Cardiac fibroblast (primary cell): ENCODE data around the gene GDE1.

Source experiments
- DNase-seq, 2 donors: peaks; one replicate each; pipeline versions ENCODE4 v3.0.0 to v3.0.0-alpha.2; 2010; ENCODE audit warnings: low read depth in 2 of 2
- H3K4me3 ChIP-seq, 2 donors: replicated peaks in 1 of 2; 1 replicate in 1 of 2; 2 replicates in 1 of 2; pipeline ENCODE4 v1.5.1; 2011; ENCODE audit warnings: low read depth in 2 of 2, low read length in 2 of 2, mild to moderate bottlenecking in 2 of 2, moderate library complexity in 1 of 2
- TF ChIP-seq, protein P1 (sequence below): IDR thresholded peaks from one replicate; pipeline ENCODE4 v1.5.1; 2011; ENCODE audit warnings: low read depth, mild to moderate bottlenecking, low read length, inconsistent platforms

GDE1 gene

DNA sequence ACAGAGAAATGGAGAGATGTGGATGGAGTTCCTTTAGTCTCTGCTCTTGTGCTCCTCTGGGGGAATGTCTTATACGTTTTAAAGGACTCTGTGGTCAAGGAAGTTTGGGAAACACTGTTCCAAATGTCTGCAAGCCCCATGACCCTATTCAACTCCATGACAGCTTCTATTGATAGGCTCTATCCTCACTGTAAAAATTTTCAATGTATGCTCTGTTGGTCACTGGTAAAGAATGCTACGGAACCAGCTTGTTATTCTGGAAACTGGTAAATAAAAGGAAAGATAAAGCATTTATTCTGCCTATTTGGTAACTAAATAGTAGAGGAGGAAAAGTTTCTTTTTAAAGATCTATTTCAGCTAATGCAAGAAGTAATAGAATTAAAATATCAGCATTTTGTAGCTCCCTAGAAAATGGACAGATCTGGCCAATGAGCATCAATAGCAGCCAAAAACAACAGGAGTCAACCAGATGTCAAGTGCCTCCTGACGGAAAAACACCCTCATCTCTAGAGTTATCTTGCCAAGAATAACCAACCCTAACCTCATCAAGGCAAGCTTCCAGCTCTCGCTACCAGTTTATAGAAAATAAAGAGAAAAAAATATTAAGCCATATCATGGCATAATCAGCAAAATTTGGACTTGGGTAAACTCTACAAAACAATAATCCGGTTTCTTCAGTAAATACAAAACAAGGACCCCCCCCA is 16.1 kb downstream of the GDE1 start:
- TF ChIP-seq, protein P1, sequence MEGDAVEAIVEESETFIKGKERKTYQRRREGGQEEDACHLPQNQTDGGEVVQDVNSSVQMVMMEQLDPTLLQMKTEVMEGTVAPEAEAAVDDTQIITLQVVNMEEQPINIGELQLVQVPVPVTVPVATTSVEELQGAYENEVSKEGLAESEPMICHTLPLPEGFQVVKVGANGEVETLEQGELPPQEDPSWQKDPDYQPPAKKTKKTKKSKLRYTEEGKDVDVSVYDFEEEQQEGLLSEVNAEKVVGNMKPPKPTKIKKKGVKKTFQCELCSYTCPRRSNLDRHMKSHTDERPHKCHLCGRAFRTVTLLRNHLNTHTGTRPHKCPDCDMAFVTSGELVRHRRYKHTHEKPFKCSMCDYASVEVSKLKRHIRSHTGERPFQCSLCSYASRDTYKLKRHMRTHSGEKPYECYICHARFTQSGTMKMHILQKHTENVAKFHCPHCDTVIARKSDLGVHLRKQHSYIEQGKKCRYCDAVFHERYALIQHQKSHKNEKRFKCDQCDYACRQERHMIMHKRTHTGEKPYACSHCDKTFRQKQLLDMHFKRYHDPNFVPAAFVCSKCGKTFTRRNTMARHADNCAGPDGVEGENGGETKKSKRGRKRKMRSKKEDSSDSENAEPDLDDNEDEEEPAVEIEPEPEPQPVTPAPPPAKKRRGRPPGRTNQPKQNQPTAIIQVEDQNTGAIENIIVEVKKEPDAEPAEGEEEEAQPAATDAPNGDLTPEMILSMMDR, result no peak
- no peak overlapping the region for H3K4me3 ChIP-seq
- peak; percentile 64 to 84 for DNase-seq

DNA sequence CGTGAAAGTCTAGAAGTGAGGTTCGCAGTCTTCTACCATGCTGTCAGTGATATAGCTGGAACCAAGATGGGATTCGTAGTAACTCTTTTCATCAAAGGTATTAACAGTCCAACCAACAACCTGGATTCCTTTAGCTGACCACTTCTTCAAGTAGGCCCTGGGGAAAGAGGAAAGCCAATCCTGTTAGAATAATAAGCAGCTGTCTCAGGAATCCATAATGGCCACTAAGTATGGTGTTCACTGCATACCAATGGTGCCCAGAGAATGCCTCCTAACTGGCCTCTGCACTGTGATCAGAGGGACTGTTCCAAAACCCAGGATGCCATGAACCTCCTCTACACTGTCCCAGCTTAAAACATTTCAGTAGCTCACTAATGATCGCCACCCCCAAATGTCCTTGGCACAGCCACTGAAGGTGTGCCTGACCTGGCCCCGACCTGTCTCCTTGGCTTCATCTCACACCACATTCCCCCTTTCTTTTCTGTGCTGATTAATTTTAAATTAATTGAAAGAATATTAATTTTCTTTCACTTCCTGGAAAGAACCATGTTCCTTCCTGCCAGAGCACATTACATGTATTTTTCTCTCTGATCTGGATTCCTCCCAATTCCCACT is 18.3 kb downstream of the GDE1 start:
- no peak for DNase-seq
- H3K4me3 ChIP-seq, result no peak overlapping the region
- TF ChIP-seq, protein P1, result no peak

DNA sequence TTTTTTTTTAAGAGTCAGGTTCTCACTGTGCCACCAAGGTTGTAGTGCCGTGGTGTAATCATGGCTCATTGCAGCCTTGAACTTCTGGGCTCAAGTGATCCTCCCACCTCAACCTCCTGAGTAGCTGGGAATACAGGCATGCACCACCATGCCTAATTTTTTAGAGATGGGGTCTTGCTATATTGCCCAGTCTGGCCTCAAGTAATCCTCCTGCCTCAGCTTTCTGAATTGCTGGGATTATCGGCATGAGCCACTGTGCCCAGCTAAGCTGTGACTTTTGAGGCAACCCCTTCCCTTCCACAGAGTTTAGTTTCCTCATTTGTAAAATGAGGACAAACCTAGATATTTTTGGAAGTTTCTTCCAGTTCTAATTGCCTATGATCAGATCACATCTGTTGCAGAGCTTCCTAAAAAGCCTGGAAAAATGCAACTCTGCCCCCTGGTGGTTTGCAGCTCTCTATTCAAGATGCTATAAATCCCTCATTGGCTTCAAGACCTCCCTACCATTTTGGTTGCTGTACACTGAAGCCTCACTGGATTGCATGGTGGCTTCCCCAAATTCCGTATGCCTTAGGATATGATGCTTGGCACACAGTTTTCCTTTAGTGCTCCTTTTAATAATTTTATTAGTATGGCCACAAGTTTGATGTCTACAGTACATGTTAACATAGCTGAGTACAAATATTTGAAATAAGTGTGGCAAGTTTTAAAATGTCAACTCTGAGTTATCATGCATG is 19.3 kb downstream of the GDE1 start:
- TF ChIP-seq, protein P1, result peak; percentile 80
- DNase-seq, result peak; percentile 85 to 87
- no peak overlapping the region for H3K4me3 ChIP-seq

DNA sequence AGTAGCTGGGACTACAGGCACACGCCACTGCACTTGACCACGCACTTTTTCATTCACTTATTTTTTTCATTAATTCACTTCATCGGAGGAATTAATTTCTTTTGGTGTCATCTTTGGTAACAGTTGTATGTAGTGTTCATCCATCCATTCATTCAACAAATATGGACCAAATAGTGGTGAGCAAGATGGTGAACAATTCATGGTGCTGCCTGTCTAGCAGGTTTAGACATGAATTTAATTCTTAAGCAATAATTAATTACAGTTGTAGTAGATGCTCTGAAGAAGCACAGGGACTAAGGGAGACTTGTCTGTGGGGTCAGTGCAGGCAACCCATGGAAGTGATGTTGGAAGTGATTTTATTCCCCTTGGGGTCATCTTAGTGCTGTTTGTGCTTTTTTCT is 22.4 kb downstream of the GDE1 start:
- no peak for DNase-seq
- TF ChIP-seq, protein P1, result no peak
- no peak overlapping the region for H3K4me3 ChIP-seq

DNA sequence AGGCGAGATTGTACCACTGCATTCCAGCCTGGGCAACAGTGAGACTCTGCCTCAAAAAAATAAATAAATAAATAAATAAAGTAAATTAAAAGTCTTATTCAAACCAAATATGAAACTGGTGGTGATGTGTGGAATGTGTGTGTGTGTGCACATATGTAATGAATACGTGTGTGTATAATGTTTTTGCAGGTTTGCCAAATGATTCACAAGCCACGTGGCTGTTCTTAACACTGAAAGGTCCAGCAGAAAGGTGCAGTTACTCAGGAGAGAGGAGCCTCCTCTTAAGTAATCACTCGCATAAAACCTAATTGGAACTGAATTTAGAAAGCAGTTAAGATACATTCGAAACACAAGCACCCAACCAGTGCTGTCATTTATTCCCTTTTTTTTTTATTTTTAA is 22.9 kb downstream of the GDE1 start:
- H3K4me3 ChIP-seq, result no peak overlapping the region
- no peak for DNase-seq
- TF ChIP-seq, protein P1, result no peak

DNA sequence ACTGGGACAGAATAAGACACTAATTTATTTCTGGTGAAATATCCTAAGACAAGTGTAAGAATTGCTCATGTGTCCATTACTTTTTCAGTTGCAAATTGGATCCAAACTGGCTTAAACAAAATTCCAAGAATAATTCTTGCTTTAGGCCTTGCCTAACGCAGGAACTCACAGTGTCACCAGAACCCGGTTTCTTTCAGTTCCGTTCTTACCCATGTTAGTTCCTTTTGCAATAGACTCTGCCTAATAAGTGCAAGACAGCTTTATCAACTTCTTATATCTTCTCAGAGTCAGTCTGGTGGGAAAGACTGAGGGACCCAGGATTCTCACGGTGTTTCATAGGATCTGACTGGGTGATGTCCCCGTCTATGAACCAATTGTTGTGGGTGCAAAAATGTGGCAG is 24.7 kb downstream of the GDE1 start:
- TF ChIP-seq, protein P1, result no peak
- H3K4me3 ChIP-seq, result no peak overlapping the region
- no peak for DNase-seq
